Globus pallidus (tissue), 1 donor: ENCODE results near the gene LMBRD1.
A peak's percentile ranks its signal among the peaks of the same experiment; 100 is the strongest.
"Not testable (repeated sequence)": the region's sequence is repeated elsewhere in the genome, so short reads cannot be mapped to it uniquely, and the experiment has no call there.

Source experiments
- DNase-seq: peaks from one replicate; pipeline ENCODE4 v3.0.0-alpha.2; 2015; ENCODE audit warnings: low spot score

The LMBRD1 gene

GRCh38 chr6:69796642-69797390 lies at the start of gene LMBRD1:
Gene LMBRD1 (minus strand): TSS chr6:69797010. CDS start chr6:69796881, 129 bp downstream.
- peak; percentile 95 for DNase-seq

- no peak for DNase-seq
Measured at GRCh38 chr6:69846312-69846711, 49.5 kb upstream of the LMBRD1 start.

- no peak for DNase-seq
Measured at GRCh38 chr6:69843189-69843588, 46.4 kb upstream of the LMBRD1 start.

- DNase-seq: no peak
Measured at GRCh38 chr6:69841862-69842261, 45.1 kb upstream of the LMBRD1 start.

GRCh38 chr6:69835414-69836179 lies 38.8 kb upstream of the LMBRD1 start:
- peak; percentile 45 for DNase-seq

GRCh38 chr6:69832558-69832957 lies 35.7 kb upstream of the LMBRD1 start:
- DNase-seq: no peak

GRCh38 chr6:69827276-69827893 lies 30.6 kb upstream of the LMBRD1 start:
- no peak for DNase-seq

- no peak for DNase-seq
Measured at GRCh38 chr6:69825904-69826303, 29.1 kb upstream of the LMBRD1 start.

GRCh38 chr6:69824355-69824754 lies 27.5 kb upstream of the LMBRD1 start:
- not testable (repeated sequence) for DNase-seq

GRCh38 chr6:69820438-69820837 lies 23.6 kb upstream of the LMBRD1 start:
- no peak for DNase-seq

GRCh38 chr6:69820018-69820417 lies 23.2 kb upstream of the LMBRD1 start:
- no peak for DNase-seq

- no peak for DNase-seq
Measured at GRCh38 chr6:69819138-69819537, 22.3 kb upstream of the LMBRD1 start.

GRCh38 chr6:69818223-69818930 lies 21.6 kb upstream of the LMBRD1 start:
- no peak for DNase-seq

- no peak for DNase-seq
Measured at GRCh38 chr6:69817358-69817757, 20.5 kb upstream of the LMBRD1 start.

- no peak for DNase-seq
Measured at GRCh38 chr6:69816569-69816968, 19.8 kb upstream of the LMBRD1 start.

- no peak for DNase-seq
Measured at GRCh38 chr6:69816026-69816425, 19.2 kb upstream of the LMBRD1 start.

- DNase-seq: no peak
Measured at GRCh38 chr6:69813508-69813907, 16.7 kb upstream of the LMBRD1 start.

- DNase-seq: no peak
Measured at GRCh38 chr6:69812746-69813427, 16.1 kb upstream of the LMBRD1 start.

- no peak for DNase-seq
Measured at GRCh38 chr6:69802995-69803394, 6.2 kb upstream of the LMBRD1 start.

GRCh38 chr6:69801711-69802110 lies 4.9 kb upstream of the LMBRD1 start:
- no peak for DNase-seq

GRCh38 chr6:69801225-69801624 lies 4.4 kb upstream of the LMBRD1 start:
- DNase-seq: no peak

GRCh38 chr6:69798796-69799195 lies 2.0 kb upstream of the LMBRD1 start:
- not testable (repeated sequence) for DNase-seq
